Immature natural killer cell (primary cell): ENCODE data around the gene CRELD2. TPM values are rescaled to one million over a fixed set of nuclear protein-coding genes. Genes with fewer than 3 reads are reported as not detected.
A peak's percentile ranks its signal among the peaks of the same experiment; 100 is the strongest.

Source experiments
- DNase-seq, 3 donors: peaks; one replicate each; pipeline ENCODE4 v3.0.0; 2022; ENCODE audit warnings: mixed read lengths in 1 of 3
- H3K27ac Mint-ChIP-seq, 6 donors: one replicate each; pipeline ENCODE4 v1.8.0; 2020; ENCODE audit warnings: mixed read lengths in 6 of 6, mild to moderate bottlenecking in 5 of 6, inconsistent platforms in 4 of 6, moderate library complexity in 3 of 6
- H3K27me3 Mint-ChIP-seq, 3 donors: one replicate each; pipeline ENCODE4 v1.8.0; 2020 to 2021; ENCODE audit warnings: low read depth in 3 of 3, mild to moderate bottlenecking in 3 of 3, mixed read lengths in 3 of 3, moderate library complexity in 3 of 3, inconsistent platforms in 1 of 3
- H3K36me3 Mint-ChIP-seq, 3 donors: one replicate each; pipeline ENCODE4 v1.8.0; 2020; ENCODE audit warnings: mixed read lengths in 3 of 3, inconsistent platforms in 2 of 3, mild to moderate bottlenecking in 2 of 3
- H3K4me1 Mint-ChIP-seq, 2 donors: one replicate each; pipeline ENCODE4 v1.8.0; 2020; ENCODE audit warnings: inconsistent platforms in 2 of 2, mild to moderate bottlenecking in 2 of 2, mixed read lengths in 2 of 2, moderate library complexity in 1 of 2
- H3K4me3 Mint-ChIP-seq, 5 donors: one replicate each; pipeline ENCODE4 v1.8.0; 2020; ENCODE audit warnings: mild to moderate bottlenecking in 5 of 5, mixed read lengths in 5 of 5, inconsistent platforms in 3 of 5, moderate library complexity in 3 of 5
- H3K9me3 Mint-ChIP-seq, 6 donors: one replicate each; pipeline ENCODE4 v1.8.0; 2020; ENCODE audit warnings: mild to moderate bottlenecking in 6 of 6, mixed read lengths in 6 of 6, inconsistent platforms in 4 of 6, moderate library complexity in 3 of 6
- polyA plus RNA-seq, 3 donors: library from polyadenylated mRNA; unstranded; fragments of 300-500 nt; fragmentation: Illumina TruSeq; gene quantifications; one replicate each; pipeline ENCODE4 v1.2.3, GENCODE V29; 2021

CRELD2 gene
- polyA plus RNA-seq, 3 donors from 2014 or later: 61.3 to 94.8 (median 76.9) TPM

- DNase-seq: no peak
- Mint-ChIP-seq H3K4me3 (peak overlapping the region; percentile 54 to 75 (median 69)), H3K9me3 (peaks cover 0 to 1% (median 0%) of the 10 kb centered on the region in 6 donors), H3K27ac (peak overlapping the region in 5 of 6 donors; percentile 40 to 86 (median 77)), H3K36me3 (peaks cover 0 to 6% (median 0%) of the 10 kb centered on the region in 3 donors), H3K4me1 (peaks cover 7 to 13% of the 10 kb centered on the region in 2 donors), H3K27me3 (peaks cover 16 to 26% (median 17%) of the 10 kb centered on the region in 3 donors)
Measured at GRCh38 chr22:49959782-49960158, 41.3 kb downstream of the CRELD2 start.

GRCh38 chr22:49960159-49961004 is 41.9 kb downstream of the CRELD2 start, which contains the start of gene PIM3:
Gene PIM3, plus strand, starts transcription at chr22:49960772. Its CDS starts 176 bp downstream, at chr22:49960948.
- Mint-ChIP-seq H3K4me1 (peaks cover 7 to 13% of the 10 kb centered on the region in 2 donors), H3K27ac (peak within 1 kb of the TSS; percentile 29 to 90 (median 82))
- peak; percentile 94 to 96 (median 95) for DNase-seq

GRCh38 chr22:49961005-49961600 is 42.7 kb downstream of the CRELD2 start:
- H3K36me3 Mint-ChIP-seq: peaks cover 0 to 6% (median 0%) of the 10 kb centered on the region in 3 donors
- H3K27ac Mint-ChIP-seq: peak overlapping the region; percentile 29 to 90 (median 79)
- peaks cover 0 to 1% (median 0%) of the 10 kb centered on the region in 6 donors for H3K9me3 Mint-ChIP-seq
- H3K27me3 Mint-ChIP-seq: peaks cover 16 to 27% (median 17%) of the 10 kb centered on the region in 3 donors
- peak; percentile 56 to 61 (median 59) for DNase-seq
- H3K4me1 Mint-ChIP-seq: peaks cover 7 to 13% of the 10 kb centered on the region in 2 donors
- peak overlapping the region; percentile 79 to 85 (median 82) for H3K4me3 Mint-ChIP-seq

More at GRCh38 chr22:49960159-49961004, 41.9 kb downstream of the CRELD2 start, which contains the start of gene PIM3:
- peak within 1 kb of the TSS; percentile 79 to 85 (median 82) for H3K4me3 Mint-ChIP-seq
- H3K27me3 Mint-ChIP-seq: peaks cover 16 to 27% (median 17%) of the 10 kb centered on the region in 3 donors
- peaks cover 0 to 6% (median 0%) of the 10 kb centered on the region in 3 donors for H3K36me3 Mint-ChIP-seq
- peaks cover 0 to 1% (median 0%) of the 10 kb centered on the region in 6 donors for H3K9me3 Mint-ChIP-seq

- H3K27ac Mint-ChIP-seq: peak overlapping the region; percentile 29 to 90 (median 79)
- peaks cover 0 to 1% (median 0%) of the 10 kb centered on the region in 6 donors for H3K9me3 Mint-ChIP-seq
- peaks cover 16 to 27% (median 17%) of the 10 kb centered on the region in 3 donors for H3K27me3 Mint-ChIP-seq
- H3K4me1 Mint-ChIP-seq: peaks cover 7 to 13% of the 10 kb centered on the region in 2 donors
- H3K36me3 Mint-ChIP-seq: peaks cover 0 to 6% (median 0%) of the 10 kb centered on the region in 3 donors
- H3K4me3 Mint-ChIP-seq: peak overlapping the region; percentile 79 to 85 (median 82)
- DNase-seq: no peak
Measured at GRCh38 chr22:49961601-49962011, 43.2 kb downstream of the CRELD2 start.

- H3K27me3 Mint-ChIP-seq: peaks cover 16 to 27% (median 16%) of the 10 kb centered on the region in 3 donors
- H3K27ac Mint-ChIP-seq: peak overlapping the region; percentile 29 to 90 (median 79)
- H3K4me3 Mint-ChIP-seq: peak overlapping the region; percentile 79 to 85 (median 82)
- peaks cover 0 to 1% (median 0%) of the 10 kb centered on the region in 6 donors for H3K9me3 Mint-ChIP-seq
- H3K36me3 Mint-ChIP-seq: peaks cover 0 to 6% (median 0%) of the 10 kb centered on the region in 3 donors
- H3K4me1 Mint-ChIP-seq: peaks cover 7 to 13% of the 10 kb centered on the region in 2 donors
- peak; percentile 57 to 63 (median 61) for DNase-seq
Measured at GRCh38 chr22:49962012-49962750, 43.7 kb downstream of the CRELD2 start.

GRCh38 chr22:49962751-49963646 is 44.6 kb downstream of the CRELD2 start:
- no peak for DNase-seq
- H3K4me1 Mint-ChIP-seq: peaks cover 7 to 13% of the 10 kb centered on the region in 2 donors
- H3K4me3 Mint-ChIP-seq: peak overlapping the region; percentile 52 to 68 (median 59)
- peaks cover 16 to 31% (median 17%) of the 10 kb centered on the region in 3 donors for H3K27me3 Mint-ChIP-seq
- peaks cover 0 to 1% (median 0%) of the 10 kb centered on the region in 6 donors for H3K9me3 Mint-ChIP-seq
- H3K27ac Mint-ChIP-seq: peak overlapping the region in 4 of 6 donors; percentile 35 to 82 (median 64)
- peaks cover 0 to 6% (median 0%) of the 10 kb centered on the region in 3 donors for H3K36me3 Mint-ChIP-seq

- Mint-ChIP-seq H3K27ac (peak overlapping the region in 4 of 6 donors; percentile 23 to 78 (median 62)), H3K36me3 (peaks cover 0 to 6% (median 0%) of the 10 kb centered on the region in 3 donors), H3K9me3 (peaks cover 0 to 1% (median 0%) of the 10 kb centered on the region in 6 donors), H3K27me3 (peaks cover 16 to 32% (median 19%) of the 10 kb centered on the region in 3 donors), H3K4me3 (peak overlapping the region; percentile 33 to 59 (median 47)), H3K4me1 (peaks cover 7 to 13% of the 10 kb centered on the region in 2 donors)
- no peak for DNase-seq
Measured at GRCh38 chr22:49963647-49964026, 45.2 kb downstream of the CRELD2 start.

GRCh38 chr22:49964136-49965090 is 46.0 kb downstream of the CRELD2 start:
- Mint-ChIP-seq H3K9me3 (peaks cover 0 to 1% (median 0%) of the 10 kb centered on the region in 6 donors), H3K27me3 (peaks cover 16 to 32% (median 19%) of the 10 kb centered on the region in 3 donors), H3K27ac (peak overlapping the region in 4 of 6 donors; percentile 42 to 78 (median 62)), H3K4me1 (peaks cover 7 to 12% of the 10 kb centered on the region in 2 donors), H3K36me3 (peaks cover 0 to 6% (median 0%) of the 10 kb centered on the region in 3 donors), H3K4me3 (peak overlapping the region in 4 of 5 donors; percentile 16 to 54 (median 38))
- no peak for DNase-seq

GRCh38 chr22:49965091-49966040 is 46.9 kb downstream of the CRELD2 start:
- no peak for DNase-seq
- Mint-ChIP-seq H3K36me3 (peaks cover 0 to 6% (median 0%) of the 10 kb centered on the region in 3 donors), H3K27ac (peak overlapping the region in 1 of 6 donors; percentile 42), H3K9me3 (peaks cover 0 to 1% (median 0%) of the 10 kb centered on the region in 6 donors), H3K27me3 (peaks cover 16 to 30% (median 18%) of the 10 kb centered on the region in 3 donors), H3K4me3 (no peak overlapping the region), H3K4me1 (peaks cover 8 to 12% of the 10 kb centered on the region in 2 donors)

- Mint-ChIP-seq H3K4me3 (no peak overlapping the region), H3K36me3 (peaks cover 0 to 6% (median 0%) of the 10 kb centered on the region in 3 donors), H3K4me1 (peaks cover 15 to 19% of the 10 kb centered on the region in 2 donors), H3K27ac (no peak overlapping the region), H3K9me3 (peaks cover 0 to 1% (median 0%) of the 10 kb centered on the region in 6 donors), H3K27me3 (peaks cover 21 to 38% (median 26%) of the 10 kb centered on the region in 3 donors)
- DNase-seq: no peak
Measured at GRCh38 chr22:49966041-49966773, 47.8 kb downstream of the CRELD2 start.
